ENCODE results near the gene PMM1. TPM values are rescaled to one million over a fixed set of nuclear protein-coding genes. Genes with fewer than 3 reads are reported as not detected.

Gene PMM1
- total and polyA plus RNA-seq, 2 of the 13 experiments (the other 11 are each of a cell fraction or from before 2014, with no cell fraction given): 17.8 to 95.6 TPM

GRCh38 chr22:41621099-41621910 lies 31.7 kb upstream of the PMM1 start, which contains the start of gene XRCC6 (continued):
- TF ChIP-seq TIGD3 (CRISPR knock-in tag; IDR thresholded peaks at IDR 0.05; ENCODE audit: borderline replicate concordance): peak; percentile 59; the same call in 1 of the 2 replicates
- no peak for TF ChIP-seq IRF1 (CRISPR knock-in tag; IDR thresholded peaks at IDR 0.05; ENCODE audit: low read depth)
- peak; percentile 74 for TF ChIP-seq ZNF883 (CRISPR knock-in tag; IDR thresholded peaks at IDR 0.05; ENCODE audit: not compliant biosample characterization)
- TF ChIP-seq TFDP1 (CRISPR knock-in tag; IDR thresholded peaks at IDR 0.05; ENCODE audit: borderline replicate concordance): peak; percentile 23; the same call in 1 of the 2 replicates
- TF ChIP-seq FUBP1 (CRISPR knock-in tag; IDR thresholded peaks at IDR 0.05; ENCODE audit: borderline replicate concordance): peak; percentile 78; the same call in 1 of the 2 replicates
- TF ChIP-seq DNMT1 (CRISPR knock-in tag; IDR thresholded peaks at IDR 0.05): peak; percentile 76
- no peak for TF ChIP-seq ZNF224 (CRISPR knock-in tag; IDR thresholded peaks at IDR 0.05)
- 0 out of 2 replicates have a peak, but pooled peaks have one; percentile 49 for TF ChIP-seq ZNF276 (CRISPR knock-in tag; IDR thresholded peaks at IDR 0.05; ENCODE audit: low read depth)
- TF ChIP-seq TFE3 (CRISPR knock-in tag; IDR thresholded peaks at IDR 0.05): no peak
- no peak for TF ChIP-seq EHMT2 (IDR thresholded peaks at IDR 0.05; ENCODE audit: borderline replicate concordance, low read depth, low read length)
- TF ChIP-seq GFI1 (CRISPR knock-in tag; IDR thresholded peaks at IDR 0.05; ENCODE audit: borderline replicate concordance): peak; percentile 57; the same call in 1 of the 2 replicates
- TF ChIP-seq ZNF17 (CRISPR knock-in tag; IDR thresholded peaks at IDR 0.05): no peak
- no peak for TF ChIP-seq ATF4 (CRISPR knock-in tag; IDR thresholded peaks at IDR 0.05)
- TF ChIP-seq ZNF766 (CRISPR knock-in tag; IDR thresholded peaks at IDR 0.05; ENCODE audit: borderline replicate concordance): no peak
- TF ChIP-seq SP1 (IDR thresholded peaks at IDR 0.05): no peak
- TF ChIP-seq SP1 (CRISPR knock-in tag; IDR thresholded peaks at IDR 0.05): peak; percentile 82

Data from HepG2 (cell line).